ENCODE measurements around the gene SLC8A3.

Gene SLC8A3

GRCh38 chr14:70073924-70074566, 114.7 kb downstream of the SLC8A3 start:
- Histone ChIP-seq H3K4me1 (ENCODE audit: control insufficient read depth in 2 of 2, insufficient read depth in 1 of 2, low read depth in 1 of 2, low read length in 2 of 2) (peaks cover 3 to 5% of the 10 kb centered on the region in 2 donors), H3K4me2 (ENCODE audit: insufficient read depth, low read length, poor library complexity, severe bottlenecking) (no peak overlapping the region), H2AK5ac (ENCODE audit: low read depth, low read length) (no peak overlapping the region), H3K79me1 (ENCODE audit: low read depth, low read length) (no peaks in the 10 kb centered on the region), H3K14ac (ENCODE audit: low read length) (no peak overlapping the region), H2BK12ac (ENCODE audit: low read length) (no peak overlapping the region), H2BK120ac (ENCODE audit: low read depth, low read length) (no peak overlapping the region), H3K9ac (ENCODE audit: low read depth, low read length, poor library complexity) (no peak overlapping the region), H3K27me3 (ENCODE audit: control insufficient read depth in 3 of 3, insufficient read depth in 3 of 3, low read depth in 1 of 3, low read length in 3 of 3) (peaks cover 0 to 3% (median 0%) of the 10 kb centered on the region in 3 experiments), H3K4me3 (ENCODE audit: low read length in 2 of 2) (no peak overlapping the region), H3K27ac (replicated peaks; ENCODE audit: low read length) (no peak overlapping the region), H4K91ac (ENCODE audit: low read depth, low read length, poor library complexity) (no peak overlapping the region), H2BK5ac (ENCODE audit: low read length) (no peak overlapping the region), H2AFZ (ENCODE audit: low read length) (no peak overlapping the region), H3K23ac (ENCODE audit: low read depth, low read length, poor library complexity) (no peak overlapping the region), H3K9me3 (replicated peaks in 1 of 2; ENCODE audit: control insufficient read depth in 2 of 2, insufficient read depth in 1 of 2, low read depth in 1 of 2, low read length in 2 of 2) (no peaks in the 10 kb centered on the region), H3K36me3 (replicated peaks in 1 of 2; ENCODE audit: control insufficient read depth in 2 of 2, insufficient read depth in 2 of 2, low read length in 2 of 2) (no peaks in the 10 kb centered on the region), H4K8ac (ENCODE audit: low read depth, low read length) (no peak overlapping the region), H3K18ac (ENCODE audit: low read length) (no peak overlapping the region), H3K4ac (ENCODE audit: low read length) (no peak overlapping the region), H2BK15ac (ENCODE audit: low read length) (no peak overlapping the region)
- DNase-seq (ENCODE audit: low spot score) = peak; percentile 77
- no CpG with 5 or more reads among the region's 3 CpGs for WGBS, 2 donors (ENCODE audit: extremely low coverage in 2 of 2, insufficient read length in 2 of 2, insufficient replicate concordance in 1 of 2)

GRCh38 chr14:70069186-70069585, 119.6 kb downstream of the SLC8A3 start:
- Histone ChIP-seq H3K9ac (ENCODE audit: low read depth, low read length, poor library complexity) (no peak overlapping the region), H3K4me3 (ENCODE audit: low read length in 2 of 2) (no peak overlapping the region), H4K8ac (ENCODE audit: low read depth, low read length) (no peak overlapping the region), H3K4ac (ENCODE audit: low read length) (no peak overlapping the region), H3K18ac (ENCODE audit: low read length) (no peak overlapping the region), H3K36me3 (replicated peaks in 1 of 2; ENCODE audit: control insufficient read depth in 2 of 2, insufficient read depth in 2 of 2, low read length in 2 of 2) (no peaks in the 10 kb centered on the region), H3K79me1 (ENCODE audit: low read depth, low read length) (no peaks in the 10 kb centered on the region), H2BK12ac (ENCODE audit: low read length) (no peak overlapping the region), H3K23ac (ENCODE audit: low read depth, low read length, poor library complexity) (no peak overlapping the region), H2BK15ac (ENCODE audit: low read length) (no peak overlapping the region), H3K9me3 (replicated peaks in 1 of 2; ENCODE audit: control insufficient read depth in 2 of 2, insufficient read depth in 1 of 2, low read depth in 1 of 2, low read length in 2 of 2) (no peaks in the 10 kb centered on the region), H3K4me2 (ENCODE audit: insufficient read depth, low read length, poor library complexity, severe bottlenecking) (no peak overlapping the region), H3K14ac (ENCODE audit: low read length) (no peak overlapping the region), H3K27ac (replicated peaks; ENCODE audit: low read length) (no peak overlapping the region), H2AK5ac (ENCODE audit: low read depth, low read length) (no peak overlapping the region), H3K4me1 (ENCODE audit: control insufficient read depth in 2 of 2, insufficient read depth in 1 of 2, low read depth in 1 of 2, low read length in 2 of 2) (peaks cover 4 to 8% of the 10 kb centered on the region in 2 donors), H2BK120ac (ENCODE audit: low read depth, low read length) (no peak overlapping the region), H2BK5ac (ENCODE audit: low read length) (no peak overlapping the region), H4K91ac (ENCODE audit: low read depth, low read length, poor library complexity) (no peak overlapping the region), H2AFZ (ENCODE audit: low read length) (no peak overlapping the region), H3K27me3 (ENCODE audit: control insufficient read depth in 3 of 3, insufficient read depth in 3 of 3, low read depth in 1 of 3, low read length in 3 of 3) (peaks cover 0 to 14% (median 0%) of the 10 kb centered on the region in 3 experiments)
- no CpG with 5 or more reads among the region's 5 CpGs for WGBS, 2 donors (ENCODE audit: extremely low coverage in 2 of 2, insufficient read length in 2 of 2, insufficient replicate concordance in 1 of 2)
- DNase-seq (ENCODE audit: low spot score) = no peak

- no peak overlapping the region for H3K4me2 ChIP-seq (ENCODE audit: insufficient read depth, low read length, poor library complexity, severe bottlenecking)
- no peaks in the 10 kb centered on the region for H3K79me1 ChIP-seq (ENCODE audit: low read depth, low read length)
- no peaks in the 10 kb centered on the region for H3K36me3 ChIP-seq (replicated peaks in 1 of 2; ENCODE audit: control insufficient read depth in 2 of 2, insufficient read depth in 2 of 2, low read length in 2 of 2)
- no peak overlapping the region for H3K14ac ChIP-seq (ENCODE audit: low read length)
- no peak overlapping the region for H3K4me3 ChIP-seq (ENCODE audit: low read length in 2 of 2)
- H4K8ac ChIP-seq (ENCODE audit: low read depth, low read length) = no peak overlapping the region
- H2BK5ac ChIP-seq (ENCODE audit: low read length) = no peak overlapping the region
- no CpG with 5 or more reads among the region's 5 CpGs for WGBS, 2 donors (ENCODE audit: extremely low coverage in 2 of 2, insufficient read length in 2 of 2, insufficient replicate concordance in 1 of 2)
- no peak overlapping the region for H2BK15ac ChIP-seq (ENCODE audit: low read length)
- no peak overlapping the region for H3K18ac ChIP-seq (ENCODE audit: low read length)
- no peak overlapping the region for H3K23ac ChIP-seq (ENCODE audit: low read depth, low read length, poor library complexity)
- H4K91ac ChIP-seq (ENCODE audit: low read depth, low read length, poor library complexity) = no peak overlapping the region
- H3K27me3 ChIP-seq (ENCODE audit: control insufficient read depth in 3 of 3, insufficient read depth in 3 of 3, low read depth in 1 of 3, low read length in 3 of 3) = peaks cover 0 to 19% (median 0%) of the 10 kb centered on the region in 3 experiments
- DNase-seq (ENCODE audit: low spot score) = no peak
- no peak overlapping the region for H2BK12ac ChIP-seq (ENCODE audit: low read length)
- H3K4ac ChIP-seq (ENCODE audit: low read length) = no peak overlapping the region
- H2BK120ac ChIP-seq (ENCODE audit: low read depth, low read length) = no peak overlapping the region
- H2AFZ ChIP-seq (ENCODE audit: low read length) = no peak overlapping the region
- H2AK5ac ChIP-seq (ENCODE audit: low read depth, low read length) = no peak overlapping the region
- H3K4me1 ChIP-seq (ENCODE audit: control insufficient read depth in 2 of 2, insufficient read depth in 1 of 2, low read depth in 1 of 2, low read length in 2 of 2) = peaks cover 4 to 8% of the 10 kb centered on the region in 2 donors
- no peaks in the 10 kb centered on the region for H3K9me3 ChIP-seq (replicated peaks in 1 of 2; ENCODE audit: control insufficient read depth in 2 of 2, insufficient read depth in 1 of 2, low read depth in 1 of 2, low read length in 2 of 2)
- no peak overlapping the region for H3K27ac ChIP-seq (replicated peaks; ENCODE audit: low read length)
- no peak overlapping the region for H3K9ac ChIP-seq (ENCODE audit: low read depth, low read length, poor library complexity)
Measured at GRCh38 chr14:70067810-70068209, 120.9 kb downstream of the SLC8A3 start.

GRCh38 chr14:70064136-70064865, 124.5 kb downstream of the SLC8A3 start:
- Histone ChIP-seq H3K9ac (ENCODE audit: low read depth, low read length, poor library complexity) (no peak overlapping the region), H4K91ac (ENCODE audit: low read depth, low read length, poor library complexity) (no peak overlapping the region), H3K36me3 (replicated peaks in 1 of 2; ENCODE audit: control insufficient read depth in 2 of 2, insufficient read depth in 2 of 2, low read length in 2 of 2) (no peaks in the 10 kb centered on the region), H3K27ac (replicated peaks; ENCODE audit: low read length) (no peak overlapping the region), H3K4me3 (ENCODE audit: low read length in 2 of 2) (no peak overlapping the region), H2AFZ (ENCODE audit: low read length) (no peak overlapping the region), H3K14ac (ENCODE audit: low read length) (no peak overlapping the region), H2BK5ac (ENCODE audit: low read length) (no peak overlapping the region), H3K4ac (ENCODE audit: low read length) (no peak overlapping the region), H3K18ac (ENCODE audit: low read length) (no peak overlapping the region), H3K23ac (ENCODE audit: low read depth, low read length, poor library complexity) (no peak overlapping the region), H3K4me1 (ENCODE audit: control insufficient read depth in 2 of 2, insufficient read depth in 1 of 2, low read depth in 1 of 2, low read length in 2 of 2) (peaks cover 4 to 5% of the 10 kb centered on the region in 2 donors), H2BK120ac (ENCODE audit: low read depth, low read length) (no peak overlapping the region), H4K8ac (ENCODE audit: low read depth, low read length) (no peak overlapping the region), H3K4me2 (ENCODE audit: insufficient read depth, low read length, poor library complexity, severe bottlenecking) (no peak overlapping the region), H2BK15ac (ENCODE audit: low read length) (no peak overlapping the region), H2BK12ac (ENCODE audit: low read length) (no peak overlapping the region), H3K27me3 (ENCODE audit: control insufficient read depth in 3 of 3, insufficient read depth in 3 of 3, low read depth in 1 of 3, low read length in 3 of 3) (peaks cover 0 to 25% (median 0%) of the 10 kb centered on the region in 3 experiments), H3K79me1 (ENCODE audit: low read depth, low read length) (no peaks in the 10 kb centered on the region), H3K9me3 (replicated peaks in 1 of 2; ENCODE audit: control insufficient read depth in 2 of 2, insufficient read depth in 1 of 2, low read depth in 1 of 2, low read length in 2 of 2) (no peaks in the 10 kb centered on the region), H2AK5ac (ENCODE audit: low read depth, low read length) (no peak overlapping the region)
- DNase-seq (ENCODE audit: low spot score) = no peak
- no CpG with 5 or more reads among the region's 11 CpGs for WGBS, 2 donors (ENCODE audit: extremely low coverage in 2 of 2, insufficient read length in 2 of 2, insufficient replicate concordance in 1 of 2)

All from neuronal stem cell (in vitro differentiated cells).